ENCODE data around the gene SCGB1D4.
"Not testable (repeated sequence)": the region's sequence is repeated elsewhere in the genome, so short reads cannot be mapped to it uniquely, and the experiment has no call there.

SCGB1D4 gene, protein sequence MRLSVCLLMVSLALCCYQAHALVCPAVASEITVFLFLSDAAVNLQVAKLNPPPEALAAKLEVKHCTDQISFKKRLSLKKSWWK

GRCh38 chr11:62298975-62299374 is at the start of gene SCGB1D4:
Gene SCGB1D4 (minus strand): TSS chr11:62299075. CDS start chr11:62299010, 65 bp downstream.
- no peak within 1 kb of the TSS for H3K4me3 ChIP-seq (ENCODE audit: severe bottlenecking)
- H3K27ac ChIP-seq (ENCODE audit: poor library complexity, severe bottlenecking) = no peak within 1 kb of the TSS
- ATAC-seq (ENCODE audit: low read depth) = no peak
- H3K9me3 ChIP-seq (ENCODE audit: severe bottlenecking) = no peaks in the 10 kb centered on the region
- no peaks in the 10 kb centered on the region for H3K36me3 ChIP-seq (ENCODE audit: low read depth)
- H3K27me3 ChIP-seq (ENCODE audit: insufficient read depth, poor library complexity, severe bottlenecking) = peaks cover 11% of the 10 kb centered on the region
- TF ChIP-seq, protein P1, sequence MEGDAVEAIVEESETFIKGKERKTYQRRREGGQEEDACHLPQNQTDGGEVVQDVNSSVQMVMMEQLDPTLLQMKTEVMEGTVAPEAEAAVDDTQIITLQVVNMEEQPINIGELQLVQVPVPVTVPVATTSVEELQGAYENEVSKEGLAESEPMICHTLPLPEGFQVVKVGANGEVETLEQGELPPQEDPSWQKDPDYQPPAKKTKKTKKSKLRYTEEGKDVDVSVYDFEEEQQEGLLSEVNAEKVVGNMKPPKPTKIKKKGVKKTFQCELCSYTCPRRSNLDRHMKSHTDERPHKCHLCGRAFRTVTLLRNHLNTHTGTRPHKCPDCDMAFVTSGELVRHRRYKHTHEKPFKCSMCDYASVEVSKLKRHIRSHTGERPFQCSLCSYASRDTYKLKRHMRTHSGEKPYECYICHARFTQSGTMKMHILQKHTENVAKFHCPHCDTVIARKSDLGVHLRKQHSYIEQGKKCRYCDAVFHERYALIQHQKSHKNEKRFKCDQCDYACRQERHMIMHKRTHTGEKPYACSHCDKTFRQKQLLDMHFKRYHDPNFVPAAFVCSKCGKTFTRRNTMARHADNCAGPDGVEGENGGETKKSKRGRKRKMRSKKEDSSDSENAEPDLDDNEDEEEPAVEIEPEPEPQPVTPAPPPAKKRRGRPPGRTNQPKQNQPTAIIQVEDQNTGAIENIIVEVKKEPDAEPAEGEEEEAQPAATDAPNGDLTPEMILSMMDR (IDR thresholded peaks at IDR 0.05; ENCODE audit: poor library complexity, severe bottlenecking) = no peak
- H3K4me1 ChIP-seq (ENCODE audit: insufficient read depth, poor library complexity, severe bottlenecking) = no peaks in the 10 kb centered on the region
- no peak for DNase-seq (ENCODE audit: low spot score)

- no peak overlapping the region for H3K4me3 ChIP-seq (ENCODE audit: severe bottlenecking)
- TF ChIP-seq, protein P1 (IDR thresholded peaks at IDR 0.05; ENCODE audit: poor library complexity, severe bottlenecking) = no peak
Observed at GRCh38 chr11:62345861-62346260, 47.0 kb upstream of the SCGB1D4 start.

DNA sequence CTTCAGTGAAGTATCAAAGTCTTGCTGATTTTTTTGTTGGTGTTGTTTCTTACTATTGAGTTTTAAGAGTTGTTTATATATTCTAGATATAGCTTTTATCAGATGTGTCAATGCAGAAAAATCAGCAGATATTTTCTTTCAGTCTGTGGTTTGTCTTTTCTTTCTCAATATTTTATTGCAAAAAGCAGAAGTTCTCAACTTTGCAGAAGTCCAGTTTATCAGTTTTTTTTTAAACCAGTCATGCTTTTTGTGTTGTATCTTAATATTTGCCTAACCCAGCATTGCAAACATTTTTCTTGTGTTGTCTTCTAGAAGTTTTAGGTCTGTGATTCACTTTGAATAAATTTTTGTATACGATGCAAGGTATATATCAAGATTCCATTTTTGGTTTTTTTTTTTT is 45.3 kb upstream of the SCGB1D4 start:
- TF ChIP-seq, protein P1 (IDR thresholded peaks at IDR 0.05; ENCODE audit: poor library complexity, severe bottlenecking) = no peak
- ATAC-seq (ENCODE audit: low read depth) (no peak), DNase-seq (ENCODE audit: low spot score) (no peak)
- no peaks in the 10 kb centered on the region for H3K4me1 ChIP-seq (ENCODE audit: insufficient read depth, poor library complexity, severe bottlenecking)
- H3K27me3 ChIP-seq (ENCODE audit: insufficient read depth, poor library complexity, severe bottlenecking) = no peaks in the 10 kb centered on the region
- no peaks in the 10 kb centered on the region for H3K9me3 ChIP-seq (ENCODE audit: severe bottlenecking)
- no peaks in the 10 kb centered on the region for H3K36me3 ChIP-seq (ENCODE audit: low read depth)
- no peak overlapping the region for H3K27ac ChIP-seq (ENCODE audit: poor library complexity, severe bottlenecking)
- no peak overlapping the region for H3K4me3 ChIP-seq (ENCODE audit: severe bottlenecking)

More at GRCh38 chr11:62345861-62346260, 47.0 kb upstream of the SCGB1D4 start:
- Histone ChIP-seq H3K27me3 (ENCODE audit: insufficient read depth, poor library complexity, severe bottlenecking) (no peaks in the 10 kb centered on the region), H3K9me3 (ENCODE audit: severe bottlenecking) (no peaks in the 10 kb centered on the region), H3K27ac (ENCODE audit: poor library complexity, severe bottlenecking) (no peak overlapping the region), H3K4me1 (ENCODE audit: insufficient read depth, poor library complexity, severe bottlenecking) (no peaks in the 10 kb centered on the region), H3K36me3 (ENCODE audit: low read depth) (no peaks in the 10 kb centered on the region)
- ATAC-seq (ENCODE audit: low read depth) (no peak), DNase-seq (ENCODE audit: low spot score) (no peak)

DNA sequence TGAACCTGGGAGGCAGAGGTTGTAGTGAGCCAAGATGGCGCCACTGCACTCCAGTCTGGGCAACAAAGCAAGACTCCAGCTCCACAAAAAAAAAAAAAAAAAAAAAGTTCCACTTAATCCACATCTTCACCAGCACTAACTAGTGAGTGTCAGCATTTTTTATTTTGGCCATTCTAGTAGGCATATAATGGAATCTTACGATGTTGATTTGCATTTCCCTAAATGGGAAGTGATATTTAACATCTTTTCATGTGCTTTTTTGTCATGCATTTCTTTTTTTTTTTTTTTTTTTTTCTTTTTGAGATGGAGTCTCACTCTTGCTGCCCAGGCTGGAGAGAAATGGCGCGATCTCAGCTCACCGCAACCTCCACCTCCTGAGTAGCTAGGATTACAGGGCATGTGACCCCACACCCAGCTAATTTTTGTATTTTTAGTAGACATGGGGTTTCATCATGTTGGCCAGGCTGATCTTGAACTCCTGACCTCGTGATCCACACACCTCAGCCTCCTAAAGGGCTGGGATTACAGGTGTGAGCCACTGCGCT is 44.8 kb upstream of the SCGB1D4 start:
- not testable (repeated sequence) for H3K27me3 ChIP-seq (ENCODE audit: insufficient read depth, poor library complexity, severe bottlenecking); ATAC-seq (ENCODE audit: low read depth); H3K4me3 ChIP-seq (ENCODE audit: severe bottlenecking); H3K9me3 ChIP-seq (ENCODE audit: severe bottlenecking); H3K4me1 ChIP-seq (ENCODE audit: insufficient read depth, poor library complexity, severe bottlenecking); DNase-seq (ENCODE audit: low spot score); H3K36me3 ChIP-seq (ENCODE audit: low read depth); H3K27ac ChIP-seq (ENCODE audit: poor library complexity, severe bottlenecking)

DNA sequence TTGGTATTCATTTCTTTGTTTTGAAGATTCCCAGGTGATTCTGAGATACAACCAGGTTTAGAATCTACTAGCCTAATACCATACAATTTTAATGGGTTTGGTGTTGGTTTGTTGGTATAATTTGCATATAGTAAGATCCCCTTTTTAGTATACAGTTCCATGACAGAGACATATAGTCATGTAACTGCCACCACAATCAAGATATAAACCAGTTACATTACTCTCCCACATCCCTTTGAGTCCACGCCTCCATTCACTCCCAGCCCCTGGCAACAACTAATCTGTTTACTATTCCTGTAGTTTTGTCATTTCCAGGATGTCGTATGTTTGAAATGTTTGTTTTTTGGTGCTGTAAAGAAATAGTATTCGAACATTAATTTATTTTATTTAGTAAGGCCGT is 42.7 kb upstream of the SCGB1D4 start:
- Histone ChIP-seq H3K27me3 (ENCODE audit: insufficient read depth, poor library complexity, severe bottlenecking) (peaks cover 5% of the 10 kb centered on the region), H3K9me3 (ENCODE audit: severe bottlenecking) (no peaks in the 10 kb centered on the region), H3K4me3 (ENCODE audit: severe bottlenecking) (no peak overlapping the region), H3K36me3 (ENCODE audit: low read depth) (no peaks in the 10 kb centered on the region), H3K27ac (ENCODE audit: poor library complexity, severe bottlenecking) (no peak overlapping the region), H3K4me1 (ENCODE audit: insufficient read depth, poor library complexity, severe bottlenecking) (no peaks in the 10 kb centered on the region)
- no peak for ATAC-seq (ENCODE audit: low read depth)
- no peak for DNase-seq (ENCODE audit: low spot score)
- TF ChIP-seq, protein P1 (IDR thresholded peaks at IDR 0.05; ENCODE audit: poor library complexity, severe bottlenecking) = no peak

Measured in RWPE2 (cell line).